Neutrophil (primary cell): ENCODE measurements around the gene RPL22L1.

Source experiments
- H3K27ac ChIP-seq: fragments of 200-600 bp; sonication (generic); 2 replicates; pipeline ENCODE4 v1.5.1; 2016; ENCODE audit warnings: mild to moderate bottlenecking, moderate library complexity
- H3K27me3 ChIP-seq: fragments of 200-600 bp; sonication (generic); 2 replicates; pipeline ENCODE4 v1.6.0; 2016; ENCODE audit warnings: mild to moderate bottlenecking
- H3K36me3 ChIP-seq: fragments of 200-600 bp; sonication (generic); 2 replicates; pipeline ENCODE4 v1.5.1; 2017
- H3K4me1 ChIP-seq, 2 experiments: fragments of 200-600 bp in 1 of 2; sonication (generic) in 1 of 2; 1 replicate in 1 of 2; 2 replicates in 1 of 2; pipeline versions ENCODE4 v1.5.1 to v1.6.1; 2013 to 2016; ENCODE audit warnings: low read depth in 1 of 2, low read length in 1 of 2, mild to moderate bottlenecking in 1 of 2, moderate library complexity in 1 of 2; ENCODE audit not compliant: control insufficient read depth in 1 of 2, insufficient read depth in 1 of 2
- H3K4me3 ChIP-seq, 2 experiments: fragments of 200-600 bp in 1 of 2; sonication (generic) in 1 of 2; 1 replicate in 1 of 2; 2 replicates in 1 of 2; pipeline ENCODE4 v1.5.1; 2013 to 2016; ENCODE audit warnings: low read depth in 1 of 2, low read length in 1 of 2, mild to moderate bottlenecking in 1 of 2, moderate library complexity in 1 of 2
- H3K9me3 ChIP-seq: fragments of 200-600 bp; sonication (generic); 2 replicates; pipeline ENCODE4 v1.5.1; 2016
- CTCF ChIP-seq: fragments of 200-600 bp; sonication (generic); IDR thresholded peaks from 2 replicates; pipeline ENCODE4 v1.5.1; 2016; ENCODE audit warnings: antibody characterized with exemption

Gene RPL22L1

GRCh38 chr3:170863816-170864215 lies 6.2 kb downstream of the RPL22L1 start:
- H3K4me1 ChIP-seq, result peaks cover 18 to 23% of the 10 kb centered on the region in 2 experiments
- TF ChIP-seq CTCF, result no peak
- H3K27me3 ChIP-seq, result no peaks in the 10 kb centered on the region
- H3K27ac ChIP-seq, result no peak overlapping the region
- no peak overlapping the region for H3K4me3 ChIP-seq
- peaks cover 17% of the 10 kb centered on the region for H3K36me3 ChIP-seq
- no peaks in the 10 kb centered on the region for H3K9me3 ChIP-seq

- no peak for TF ChIP-seq CTCF
- Histone ChIP-seq H3K4me3 (no peak overlapping the region), H3K36me3 (peaks cover 17% of the 10 kb centered on the region), H3K4me1 (peaks cover 16 to 18% of the 10 kb centered on the region in 2 experiments), H3K27me3 (no peaks in the 10 kb centered on the region), H3K27ac (no peak overlapping the region), H3K9me3 (no peaks in the 10 kb centered on the region)
These were observed 7.2 kb downstream of the RPL22L1 start for GRCh38 chr3:170862618-170863374.

- no peaks in the 10 kb centered on the region for H3K27me3 ChIP-seq
- H3K36me3 ChIP-seq, result no peaks in the 10 kb centered on the region
- TF ChIP-seq CTCF, result no peak
- H3K4me1 ChIP-seq, result peaks cover 0 to under 1% of the 10 kb centered on the region in 2 experiments
- H3K27ac ChIP-seq, result no peak overlapping the region
- no peak overlapping the region for H3K4me3 ChIP-seq
- no peaks in the 10 kb centered on the region for H3K9me3 ChIP-seq
These were observed 11.4 kb downstream of the RPL22L1 start for GRCh38 chr3:170858599-170858998.

- H3K9me3 ChIP-seq, result no peaks in the 10 kb centered on the region
- H3K27me3 ChIP-seq, result no peaks in the 10 kb centered on the region
- H3K4me3 ChIP-seq, result no peak overlapping the region
- no peaks in the 10 kb centered on the region for H3K4me1 ChIP-seq
- H3K36me3 ChIP-seq, result no peaks in the 10 kb centered on the region
- H3K27ac ChIP-seq, result no peak overlapping the region
- no peak for TF ChIP-seq CTCF
These were observed 17.7 kb downstream of the RPL22L1 start for GRCh38 chr3:170852324-170852723.

GRCh38 chr3:170848292-170848917 lies 21.6 kb downstream of the RPL22L1 start:
- Histone ChIP-seq H3K9me3 (no peaks in the 10 kb centered on the region), H3K4me1 (no peaks in the 10 kb centered on the region), H3K27me3 (no peaks in the 10 kb centered on the region), H3K36me3 (no peaks in the 10 kb centered on the region), H3K27ac (no peak overlapping the region), H3K4me3 (no peak overlapping the region)
- TF ChIP-seq CTCF, result no peak
